ENCODE measurements around the gene NAA25. TPM values are rescaled to one million over a fixed set of nuclear protein-coding genes. Genes with fewer than 3 reads are reported as not detected.
A peak's percentile ranks its signal among the peaks of the same experiment; 100 is the strongest.
"Not testable (repeated sequence)": the region's sequence is repeated elsewhere in the genome, so short reads cannot be mapped to it uniquely, and the experiment has no call there.

NAA25 gene
- polyA plus RNA-seq, 2 donors = 6.1 to 8.1 TPM

- Histone ChIP-seq H3K27me3 (ENCODE audit: control insufficient read depth in 1 of 2, insufficient read depth in 2 of 2, low read length in 2 of 2) (no peaks in the 10 kb centered on the region), H3K4me1 (ENCODE audit: control insufficient read depth in 2 of 2, insufficient read depth in 2 of 2, low read length in 1 of 2) (no peaks in the 10 kb centered on the region), H3K36me3 (ENCODE audit: control insufficient read depth in 2 of 2, insufficient read depth in 2 of 2, low read length in 1 of 2) (no peaks in the 10 kb centered on the region), H3K9me3 (ENCODE audit: control insufficient read depth in 2 of 2, insufficient read depth in 1 of 2, low read depth in 1 of 2, low read length in 1 of 2) (no peaks in the 10 kb centered on the region), H3K4me3 (ENCODE audit: low read depth in 1 of 2, low read length in 2 of 2) (no peak overlapping the region), H3K27ac (ENCODE audit: low read depth in 2 of 2, low read length in 1 of 2) (no peak overlapping the region)
- WGBS, 2 donors = 97 to 100% methylated on average over 3 of the region's 3 CpGs
Measured at GRCh38 chr12:112004041-112004440, 104.5 kb downstream of the NAA25 start.

GRCh38 chr12:112001576-112001975 is 107.0 kb downstream of the NAA25 start:
- Histone ChIP-seq H3K27ac (ENCODE audit: low read depth in 2 of 2, low read length in 1 of 2) (no peak overlapping the region), H3K4me1 (ENCODE audit: control insufficient read depth in 2 of 2, insufficient read depth in 2 of 2, low read length in 1 of 2) (no peaks in the 10 kb centered on the region), H3K9me3 (ENCODE audit: control insufficient read depth in 2 of 2, insufficient read depth in 1 of 2, low read depth in 1 of 2, low read length in 1 of 2) (no peaks in the 10 kb centered on the region), H3K36me3 (ENCODE audit: control insufficient read depth in 2 of 2, insufficient read depth in 2 of 2, low read length in 1 of 2) (no peaks in the 10 kb centered on the region), H3K4me3 (ENCODE audit: low read depth in 1 of 2, low read length in 2 of 2) (no peak overlapping the region), H3K27me3 (ENCODE audit: control insufficient read depth in 1 of 2, insufficient read depth in 2 of 2, low read length in 2 of 2) (no peaks in the 10 kb centered on the region)

GRCh38 chr12:112000820-112001219 is 107.8 kb downstream of the NAA25 start:
- WGBS, 2 donors = 91 to 92% methylated on average over 8 of the region's 8 CpGs
- no peak overlapping the region for H3K27ac ChIP-seq (ENCODE audit: low read depth in 2 of 2, low read length in 1 of 2)

GRCh38 chr12:111999129-111999528 is 109.5 kb downstream of the NAA25 start:
- H3K36me3 ChIP-seq (ENCODE audit: control insufficient read depth in 2 of 2, insufficient read depth in 2 of 2, low read length in 1 of 2); H3K27me3 ChIP-seq (ENCODE audit: control insufficient read depth in 1 of 2, insufficient read depth in 2 of 2, low read length in 2 of 2); H3K4me1 ChIP-seq (ENCODE audit: control insufficient read depth in 2 of 2, insufficient read depth in 2 of 2, low read length in 1 of 2); H3K27ac ChIP-seq (ENCODE audit: low read depth in 2 of 2, low read length in 1 of 2); H3K4me3 ChIP-seq (ENCODE audit: low read depth in 1 of 2, low read length in 2 of 2); H3K9me3 ChIP-seq (ENCODE audit: control insufficient read depth in 2 of 2, insufficient read depth in 1 of 2, low read depth in 1 of 2, low read length in 1 of 2): not testable (repeated sequence)
- WGBS, 2 donors = 84 to 86% methylated on average over 9 of the region's 9 CpGs

More at GRCh38 chr12:112000820-112001219, 107.8 kb downstream of the NAA25 start:
- H3K9me3 ChIP-seq (ENCODE audit: control insufficient read depth in 2 of 2, insufficient read depth in 1 of 2, low read depth in 1 of 2, low read length in 1 of 2) = no peaks in the 10 kb centered on the region
- no peak overlapping the region for H3K4me3 ChIP-seq (ENCODE audit: low read depth in 1 of 2, low read length in 2 of 2)
- H3K36me3 ChIP-seq (ENCODE audit: control insufficient read depth in 2 of 2, insufficient read depth in 2 of 2, low read length in 1 of 2) = no peaks in the 10 kb centered on the region
- no peaks in the 10 kb centered on the region for H3K27me3 ChIP-seq (ENCODE audit: control insufficient read depth in 1 of 2, insufficient read depth in 2 of 2, low read length in 2 of 2)
- no peaks in the 10 kb centered on the region for H3K4me1 ChIP-seq (ENCODE audit: control insufficient read depth in 2 of 2, insufficient read depth in 2 of 2, low read length in 1 of 2)

GRCh38 chr12:111998015-111998414 is 110.6 kb downstream of the NAA25 start:
- WGBS, 2 donors = 85 to 91% methylated on average over 4 of the region's 4 CpGs
- Histone ChIP-seq H3K4me3 (ENCODE audit: low read depth in 1 of 2, low read length in 2 of 2) (no peak overlapping the region), H3K9me3 (ENCODE audit: control insufficient read depth in 2 of 2, insufficient read depth in 1 of 2, low read depth in 1 of 2, low read length in 1 of 2) (no peaks in the 10 kb centered on the region), H3K27ac (ENCODE audit: low read depth in 2 of 2, low read length in 1 of 2) (no peak overlapping the region), H3K27me3 (ENCODE audit: control insufficient read depth in 1 of 2, insufficient read depth in 2 of 2, low read length in 2 of 2) (no peaks in the 10 kb centered on the region), H3K4me1 (ENCODE audit: control insufficient read depth in 2 of 2, insufficient read depth in 2 of 2, low read length in 1 of 2) (no peaks in the 10 kb centered on the region), H3K36me3 (ENCODE audit: control insufficient read depth in 2 of 2, insufficient read depth in 2 of 2, low read length in 1 of 2) (no peaks in the 10 kb centered on the region)

- Histone ChIP-seq H3K27me3 (ENCODE audit: control insufficient read depth in 1 of 2, insufficient read depth in 2 of 2, low read length in 2 of 2) (no peaks in the 10 kb centered on the region), H3K9me3 (ENCODE audit: control insufficient read depth in 2 of 2, insufficient read depth in 1 of 2, low read depth in 1 of 2, low read length in 1 of 2) (no peaks in the 10 kb centered on the region), H3K27ac (ENCODE audit: low read depth in 2 of 2, low read length in 1 of 2) (no peak overlapping the region), H3K36me3 (ENCODE audit: control insufficient read depth in 2 of 2, insufficient read depth in 2 of 2, low read length in 1 of 2) (peaks cover 0 to 3% of the 10 kb centered on the region in 2 donors), H3K4me3 (ENCODE audit: low read depth in 1 of 2, low read length in 2 of 2) (no peak overlapping the region), H3K4me1 (ENCODE audit: control insufficient read depth in 2 of 2, insufficient read depth in 2 of 2, low read length in 1 of 2) (no peaks in the 10 kb centered on the region)
- 85 to 92% methylated on average over 2 of the region's 2 CpGs for WGBS, 2 donors
Measured at GRCh38 chr12:111997300-111997699, 111.3 kb downstream of the NAA25 start.

- no peaks in the 10 kb centered on the region for H3K9me3 ChIP-seq (ENCODE audit: control insufficient read depth in 2 of 2, insufficient read depth in 1 of 2, low read depth in 1 of 2, low read length in 1 of 2)
- no peak overlapping the region for H3K4me3 ChIP-seq (ENCODE audit: low read depth in 1 of 2, low read length in 2 of 2)
- H3K27me3 ChIP-seq (ENCODE audit: control insufficient read depth in 1 of 2, insufficient read depth in 2 of 2, low read length in 2 of 2) = no peaks in the 10 kb centered on the region
- WGBS, 2 donors = 93 to 99% methylated on average over 1 of the region's 1 CpG
- H3K36me3 ChIP-seq (ENCODE audit: control insufficient read depth in 2 of 2, insufficient read depth in 2 of 2, low read length in 1 of 2) = peaks cover 0 to 3% of the 10 kb centered on the region in 2 donors
- no peaks in the 10 kb centered on the region for H3K4me1 ChIP-seq (ENCODE audit: control insufficient read depth in 2 of 2, insufficient read depth in 2 of 2, low read length in 1 of 2)
- H3K27ac ChIP-seq (ENCODE audit: low read depth in 2 of 2, low read length in 1 of 2) = no peak overlapping the region
Measured at GRCh38 chr12:111995782-111996480, 112.7 kb downstream of the NAA25 start.

- H3K4me3 ChIP-seq (ENCODE audit: low read depth in 1 of 2, low read length in 2 of 2) = peak overlapping the region in 1 of 2 donors; percentile 33
- 39 to 45% methylated on average over 17 of the region's 17 CpGs for WGBS, 2 donors
- H3K27ac ChIP-seq (ENCODE audit: low read depth in 2 of 2, low read length in 1 of 2); H3K27me3 ChIP-seq (ENCODE audit: control insufficient read depth in 1 of 2, insufficient read depth in 2 of 2, low read length in 2 of 2); H3K9me3 ChIP-seq (ENCODE audit: control insufficient read depth in 2 of 2, insufficient read depth in 1 of 2, low read depth in 1 of 2, low read length in 1 of 2); H3K36me3 ChIP-seq (ENCODE audit: control insufficient read depth in 2 of 2, insufficient read depth in 2 of 2, low read length in 1 of 2); H3K4me1 ChIP-seq (ENCODE audit: control insufficient read depth in 2 of 2, insufficient read depth in 2 of 2, low read length in 1 of 2): not testable (repeated sequence)
Measured at GRCh38 chr12:111994211-111995111, 114.1 kb downstream of the NAA25 start.

GRCh38 chr12:111993292-111994150 is 115.1 kb downstream of the NAA25 start:
- Histone ChIP-seq H3K27ac (ENCODE audit: low read depth in 2 of 2, low read length in 1 of 2) (no peak overlapping the region), H3K4me1 (ENCODE audit: control insufficient read depth in 2 of 2, insufficient read depth in 2 of 2, low read length in 1 of 2) (no peaks in the 10 kb centered on the region), H3K4me3 (ENCODE audit: low read depth in 1 of 2, low read length in 2 of 2) (peak overlapping the region in 1 of 2 donors; percentile 33), H3K9me3 (ENCODE audit: control insufficient read depth in 2 of 2, insufficient read depth in 1 of 2, low read depth in 1 of 2, low read length in 1 of 2) (no peaks in the 10 kb centered on the region), H3K27me3 (ENCODE audit: control insufficient read depth in 1 of 2, insufficient read depth in 2 of 2, low read length in 2 of 2) (no peaks in the 10 kb centered on the region), H3K36me3 (ENCODE audit: control insufficient read depth in 2 of 2, insufficient read depth in 2 of 2, low read length in 1 of 2) (peaks cover 0 to 3% of the 10 kb centered on the region in 2 donors)
- WGBS, 2 donors = 58 to 62% methylated on average over 2 of the region's 2 CpGs
